NCI-H2196 (cell line): Measurements from ENCODE around the gene VIL1.
A peak's percentile ranks its signal among the peaks of the same experiment; 100 is the strongest.

ENCODE experiments used
- DNase-seq: peaks from one replicate; lab custom pipeline; 2025; ENCODE audit not compliant: unreplicated experiment; lab: John Stamatoyannopoulos, UW

VIL1 gene

DNA sequence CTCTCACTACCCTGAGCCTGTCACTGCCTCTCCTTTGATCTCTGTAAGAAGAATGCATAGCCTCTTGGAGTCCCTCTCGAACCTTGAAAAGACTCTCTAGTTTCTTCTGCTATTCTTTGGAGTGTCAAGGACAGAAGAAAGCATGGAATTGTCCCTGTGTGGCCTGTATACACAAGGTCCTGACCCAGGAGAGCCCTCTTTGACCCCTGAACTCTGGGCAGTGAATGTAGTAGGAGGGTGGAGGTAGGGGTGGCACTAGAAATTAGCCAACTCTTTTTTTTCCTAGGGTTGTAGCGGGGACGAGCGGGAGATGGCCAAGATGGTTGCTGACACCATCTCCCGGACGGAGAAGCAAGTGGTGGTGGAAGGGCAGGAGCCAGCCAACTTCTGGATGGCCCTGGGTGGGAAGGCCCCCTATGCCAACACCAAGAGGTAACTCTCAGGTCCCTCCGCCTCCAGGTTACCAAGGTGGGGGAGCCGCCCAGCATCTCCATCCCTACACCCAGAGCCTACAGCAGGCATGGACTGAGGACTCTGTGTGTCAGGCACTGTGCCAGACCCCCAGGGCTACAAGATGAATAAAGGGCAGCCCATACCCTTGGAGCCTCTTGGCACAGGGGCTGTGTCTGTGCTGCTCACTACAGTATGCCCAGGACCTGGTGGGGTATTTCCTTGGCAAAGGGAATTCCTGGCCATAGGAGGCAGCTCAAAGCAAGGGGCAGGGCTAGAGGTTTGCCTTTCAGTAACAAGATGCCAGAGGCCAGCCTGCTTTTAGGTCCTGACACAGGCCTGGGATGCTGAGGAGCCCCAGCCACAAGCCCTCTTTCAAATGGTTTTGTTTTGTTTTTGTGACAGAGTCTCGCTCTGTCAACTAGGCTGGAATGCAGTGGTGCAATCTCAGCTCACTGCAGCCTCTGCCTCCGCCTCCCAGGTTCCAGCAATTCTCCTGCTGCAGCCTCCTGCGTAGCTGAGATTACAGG lies 16.4 kb downstream of the VIL1 start:
- no peak for DNase-seq

DNA sequence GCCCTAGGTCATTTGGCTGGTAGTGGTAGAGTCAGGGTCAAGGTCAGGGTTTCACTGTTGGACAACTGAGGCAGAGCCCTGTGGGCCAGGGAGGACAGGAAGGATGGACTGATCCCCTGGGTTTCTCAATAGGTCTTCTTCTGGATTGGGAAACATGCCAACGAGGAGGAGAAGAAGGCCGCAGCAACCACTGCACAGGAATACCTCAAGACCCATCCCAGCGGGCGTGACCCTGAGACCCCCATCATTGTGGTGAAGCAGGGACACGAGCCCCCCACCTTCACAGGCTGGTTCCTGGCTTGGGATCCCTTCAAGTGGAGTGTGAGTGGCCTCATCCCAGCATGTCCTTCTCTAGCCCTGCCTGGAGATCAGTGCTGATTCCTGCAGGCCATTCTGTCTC lies 18.1 kb downstream of the VIL1 start:
- DNase-seq = no peak

DNA sequence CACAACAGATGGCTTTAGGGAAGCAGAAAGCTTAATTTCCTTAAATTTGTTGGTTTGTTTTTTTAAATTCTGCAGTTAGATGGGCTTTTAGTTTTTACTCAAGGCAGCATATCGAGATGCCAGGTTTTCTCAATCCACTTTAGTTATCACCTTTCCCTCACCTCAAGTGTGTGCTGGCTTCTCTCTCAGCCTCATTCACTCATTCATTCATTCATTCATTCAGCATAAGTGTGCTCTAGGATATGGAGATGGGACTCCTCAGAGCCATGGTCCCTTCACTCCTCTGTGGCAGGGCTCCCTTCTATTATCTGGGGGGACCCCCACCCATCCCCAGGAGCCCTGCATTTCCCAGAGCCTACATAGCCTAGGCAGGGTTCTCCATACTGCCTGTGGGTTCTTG lies 19.0 kb downstream of the VIL1 start:
- no peak for DNase-seq

DNA sequence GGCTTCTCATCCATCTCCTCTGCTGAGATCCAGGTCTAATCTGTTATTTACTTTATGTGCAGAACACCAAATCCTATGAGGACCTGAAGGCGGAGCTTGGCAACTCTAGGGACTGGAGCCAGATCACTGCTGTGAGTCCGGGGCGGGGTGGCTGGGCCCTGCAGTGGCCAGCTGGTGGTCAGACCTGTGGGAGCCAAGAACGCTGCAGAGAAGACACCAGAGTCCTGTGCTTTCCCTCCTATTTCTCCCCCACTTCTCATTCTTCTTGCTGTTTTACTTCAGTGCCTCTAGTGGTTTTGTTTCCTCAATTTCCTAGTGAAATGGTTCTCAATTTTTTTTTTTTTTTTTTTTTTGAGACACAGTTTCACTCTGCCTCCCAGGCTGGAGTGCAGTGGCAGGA lies 19.7 kb downstream of the VIL1 start:
- no peak for DNase-seq

DNA sequence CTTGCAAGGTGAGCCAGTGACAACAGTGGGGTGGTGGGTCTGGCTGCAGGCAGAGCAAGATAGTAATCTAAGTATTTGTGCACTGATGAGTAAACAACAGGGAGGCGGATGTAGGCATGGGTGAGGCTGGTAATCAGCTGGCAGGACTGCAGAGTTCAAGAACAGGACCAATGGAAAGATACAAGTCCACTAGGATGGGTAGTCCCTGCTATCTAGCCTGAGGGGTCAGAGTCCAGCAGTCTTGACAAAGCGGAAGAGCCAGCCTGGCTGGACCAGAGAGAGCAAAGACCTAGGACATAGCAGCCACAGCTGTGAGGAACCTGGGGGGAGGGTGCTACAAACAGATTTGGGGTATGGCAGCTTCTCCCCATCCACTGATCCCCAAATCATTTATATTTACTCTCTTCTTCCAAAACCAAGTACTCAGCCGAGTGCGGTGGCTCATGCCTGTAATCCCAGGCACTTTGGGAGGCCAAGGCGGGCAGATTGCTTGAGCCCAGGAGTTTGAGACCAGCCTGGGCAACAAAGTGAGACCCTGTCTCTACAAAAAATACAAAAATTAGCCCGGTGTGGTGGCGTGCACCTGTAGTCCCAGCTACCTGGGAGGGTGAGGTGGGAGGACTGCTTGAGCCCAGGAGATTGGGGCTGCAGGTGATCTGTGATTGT lies 25.9 kb downstream of the VIL1 start:
- DNase-seq = no peak

DNA sequence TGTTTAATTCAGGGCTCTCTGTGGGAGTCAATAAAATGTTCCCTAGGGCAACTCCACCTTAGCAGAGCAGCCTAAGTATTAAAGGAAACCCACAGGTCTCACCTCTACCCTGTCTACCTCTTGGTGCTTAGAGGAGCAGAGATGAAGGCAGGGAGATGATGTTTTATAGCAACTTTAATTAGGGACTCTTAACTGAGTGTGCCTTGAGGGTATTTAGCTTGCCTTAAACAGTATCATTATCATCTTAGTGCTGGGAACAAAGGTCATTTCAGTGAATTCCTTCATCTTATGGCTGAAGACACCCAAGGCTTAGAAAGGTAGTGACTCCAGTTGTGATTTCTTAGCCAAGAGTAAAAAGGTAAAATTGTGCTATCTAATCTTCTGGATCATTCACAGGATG lies 26.7 kb downstream of the VIL1 start:
- DNase-seq = no peak

DNA sequence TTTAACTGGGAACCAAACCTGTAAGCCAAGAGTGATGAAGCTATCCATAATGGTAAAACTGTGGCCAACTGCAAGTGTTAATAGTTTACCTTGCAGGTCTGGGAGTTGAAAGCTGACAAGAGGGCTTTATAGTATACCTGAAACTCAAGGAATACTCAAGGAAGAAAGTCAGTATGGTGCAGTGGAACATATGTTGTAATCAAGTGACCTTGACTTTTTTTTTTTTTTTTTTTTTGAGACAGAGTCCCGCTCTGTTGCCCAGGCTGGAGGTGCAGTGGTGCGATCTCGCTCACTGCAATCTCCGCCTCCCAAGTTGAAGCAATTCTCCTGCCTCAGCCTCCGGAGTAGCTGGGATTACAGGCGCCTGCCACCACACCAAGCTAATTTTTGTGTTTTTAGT lies 27.6 kb downstream of the VIL1 start:
- no peak for DNase-seq

DNA sequence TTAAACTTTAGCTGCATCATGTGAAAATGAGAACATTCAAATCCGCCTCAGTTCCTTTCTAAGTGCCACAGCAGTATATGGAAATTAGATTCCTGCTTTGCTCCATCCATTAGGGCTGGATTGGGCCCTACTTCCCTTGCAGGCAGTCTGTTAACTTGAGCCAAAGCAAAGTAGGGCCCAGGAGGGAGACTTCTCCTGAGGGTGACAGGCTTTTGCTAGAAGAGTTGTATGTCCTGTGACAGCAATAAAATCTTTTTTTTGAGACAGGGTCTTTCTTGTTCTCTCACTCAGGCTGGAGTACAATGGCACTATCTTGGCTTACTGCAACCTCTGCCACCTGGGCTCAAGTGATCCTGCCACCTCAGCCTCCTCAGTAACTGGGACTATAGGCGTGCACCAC lies 28.1 kb downstream of the VIL1 start:
- no peak for DNase-seq

DNA sequence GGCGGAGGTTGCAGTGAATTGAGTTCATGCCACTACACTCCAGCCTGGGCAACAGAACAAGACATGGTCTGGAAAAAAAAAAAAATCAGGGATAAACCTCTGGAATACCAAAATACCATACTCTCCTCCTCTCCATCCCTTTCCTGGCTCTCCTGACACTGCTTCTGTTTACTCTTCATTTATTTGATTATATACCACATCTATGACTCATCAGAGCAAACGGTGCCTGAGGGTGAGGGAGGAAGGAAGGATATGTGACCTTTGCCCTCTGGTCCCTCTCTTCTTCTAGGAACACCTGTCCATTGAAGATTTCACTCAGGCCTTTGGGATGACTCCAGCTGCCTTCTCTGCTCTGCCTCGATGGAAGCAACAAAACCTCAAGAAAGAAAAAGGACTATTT lies 30.0 kb downstream of the VIL1 start:
- peak; percentile 34 for DNase-seq

DNA sequence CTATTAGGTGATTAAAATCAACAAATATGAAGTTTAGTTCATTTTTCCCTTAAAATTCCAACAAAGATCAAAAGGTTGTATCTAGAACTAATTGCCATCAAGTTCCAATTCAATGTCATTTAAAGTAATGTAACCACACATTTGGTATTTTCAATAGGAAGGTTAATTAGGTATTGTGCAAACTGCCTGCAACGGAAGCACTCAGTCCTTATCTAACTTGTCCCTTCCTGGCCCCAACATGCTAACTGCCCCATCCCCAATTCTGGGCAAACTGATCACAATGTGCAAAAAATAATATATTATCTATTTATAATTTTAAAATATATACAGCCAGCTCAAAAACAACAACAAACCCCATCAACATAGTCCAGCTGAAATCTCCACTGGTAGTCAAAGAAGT lies 33.2 kb downstream of the VIL1 start:
- DNase-seq = no peak

DNA sequence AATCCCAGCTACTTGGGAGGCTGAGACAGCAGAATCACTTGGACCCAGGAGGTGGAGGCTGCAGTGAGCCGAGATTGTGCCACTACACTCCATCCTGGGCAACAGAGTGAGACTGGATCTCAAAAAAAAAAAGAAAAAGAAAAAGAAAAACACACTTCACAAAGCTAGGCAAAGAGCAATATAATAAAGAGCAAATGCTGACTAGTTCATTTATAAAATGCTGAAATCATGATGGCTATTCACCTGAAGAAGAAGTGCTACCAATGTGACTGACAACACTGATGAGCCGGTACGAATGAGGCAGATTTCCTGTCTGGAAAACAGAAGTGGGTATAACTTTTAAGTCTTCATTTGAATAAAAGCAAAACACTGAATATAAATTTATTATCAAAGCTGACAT lies 37.9 kb downstream of the VIL1 start:
- no peak for DNase-seq

DNA sequence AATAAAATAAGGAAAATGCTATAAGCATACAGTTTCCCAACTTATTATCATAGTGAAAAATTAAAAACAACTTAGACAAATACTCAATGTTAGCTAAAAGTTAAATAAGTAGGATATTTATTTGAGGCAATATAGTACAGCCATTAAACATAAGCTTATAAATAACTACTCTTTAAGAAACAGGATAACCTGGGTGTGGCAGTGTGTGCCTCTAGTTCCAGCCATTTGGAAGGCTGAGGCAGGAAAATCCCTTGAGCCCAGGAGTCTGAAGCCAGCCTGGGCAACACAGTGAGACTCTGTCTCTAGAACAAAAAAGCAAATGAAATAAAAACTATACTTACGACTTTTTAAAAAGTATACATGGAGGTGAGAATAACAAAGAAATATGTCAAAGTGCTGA lies 39.7 kb downstream of the VIL1 start:
- no peak for DNase-seq

DNA sequence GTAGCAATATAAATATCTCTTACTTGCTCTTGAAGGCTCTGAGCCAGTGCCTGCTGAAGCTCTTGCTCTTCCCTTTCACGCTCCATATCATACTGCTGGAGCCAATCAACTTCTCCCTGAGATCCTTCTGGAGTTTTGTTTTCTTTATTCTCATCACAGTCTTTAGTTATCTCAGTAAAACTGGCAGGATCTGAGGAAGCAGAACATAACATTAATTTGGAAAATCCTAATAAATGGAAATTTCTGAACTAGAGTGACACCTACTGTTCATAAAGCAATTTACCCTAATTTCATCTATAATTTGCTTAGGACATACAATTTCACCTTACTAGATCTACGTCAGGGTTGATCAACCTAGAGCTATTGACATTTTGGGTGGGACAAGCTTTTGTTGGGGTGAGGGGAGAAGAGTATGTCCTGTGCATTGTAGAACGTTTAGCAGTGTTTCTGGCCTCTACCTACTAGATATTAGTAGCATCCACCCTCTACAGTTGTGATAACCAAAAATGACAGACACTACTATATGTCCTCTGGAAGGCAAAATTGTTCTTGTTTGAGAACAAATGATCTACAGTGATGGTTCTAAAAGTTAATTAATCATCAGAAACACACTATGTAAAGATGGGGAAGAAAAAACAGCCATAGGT lies 47.2 kb downstream of the VIL1 start:
- peak; percentile 18 for DNase-seq

DNA sequence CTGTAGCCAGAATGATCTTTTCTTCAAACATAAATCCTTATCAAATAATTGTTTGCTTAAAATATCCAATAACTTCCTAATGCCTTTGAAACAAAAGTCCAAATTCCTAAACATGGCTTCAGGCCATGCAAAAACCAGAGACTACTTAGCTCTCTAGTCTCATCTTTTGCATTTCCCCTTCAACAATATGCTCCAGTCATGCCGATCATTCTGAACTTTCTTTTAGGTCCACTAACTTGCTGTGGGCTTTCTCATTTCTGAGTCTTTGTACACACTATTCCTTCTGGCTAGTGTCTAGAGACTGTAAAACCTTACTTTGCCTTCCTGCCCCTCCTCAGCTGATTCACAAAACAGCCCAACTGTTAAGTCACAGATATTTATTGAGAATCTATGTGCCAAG lies 51.5 kb downstream of the VIL1 start:
- DNase-seq = no peak

DNA sequence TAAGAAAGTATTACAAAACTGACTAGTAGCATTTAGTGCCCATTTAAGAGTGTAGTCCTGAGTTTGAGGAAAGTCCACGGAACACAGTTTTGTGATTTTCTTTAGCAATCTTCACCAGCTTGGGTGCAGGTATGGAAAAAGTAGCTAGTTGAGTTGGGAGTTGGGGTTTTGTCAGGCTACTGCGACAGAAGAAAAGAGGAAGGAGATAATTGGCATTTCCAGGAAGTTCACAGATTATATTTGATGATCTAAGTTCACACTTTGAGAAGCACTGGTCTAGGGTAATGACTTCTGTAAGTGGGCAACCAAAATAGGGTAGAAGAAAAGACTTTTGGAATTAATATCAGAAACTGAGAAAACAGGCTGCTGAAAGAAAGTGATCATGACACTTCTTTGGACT lies 52.1 kb downstream of the VIL1 start:
- no peak for DNase-seq

DNA sequence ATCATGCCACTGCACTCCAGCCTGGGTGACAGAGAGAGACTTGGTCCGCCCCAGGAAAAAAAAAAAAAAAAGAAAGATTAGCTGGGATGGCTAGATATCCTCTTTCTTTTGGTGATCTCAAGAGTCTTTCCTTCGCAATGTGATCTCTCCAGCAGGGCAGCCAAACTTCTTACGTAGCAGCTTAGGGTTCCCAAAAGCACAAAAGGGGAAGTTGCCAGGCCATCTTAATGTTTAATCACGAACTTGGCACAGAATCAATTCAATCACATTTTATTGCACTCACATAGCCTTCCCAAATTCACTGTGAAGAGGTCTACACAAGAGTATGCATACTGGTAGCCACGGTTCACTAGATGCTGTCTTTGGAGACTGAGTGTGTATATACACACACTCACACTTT lies 53.1 kb downstream of the VIL1 start:
- DNase-seq = no peak

DNA sequence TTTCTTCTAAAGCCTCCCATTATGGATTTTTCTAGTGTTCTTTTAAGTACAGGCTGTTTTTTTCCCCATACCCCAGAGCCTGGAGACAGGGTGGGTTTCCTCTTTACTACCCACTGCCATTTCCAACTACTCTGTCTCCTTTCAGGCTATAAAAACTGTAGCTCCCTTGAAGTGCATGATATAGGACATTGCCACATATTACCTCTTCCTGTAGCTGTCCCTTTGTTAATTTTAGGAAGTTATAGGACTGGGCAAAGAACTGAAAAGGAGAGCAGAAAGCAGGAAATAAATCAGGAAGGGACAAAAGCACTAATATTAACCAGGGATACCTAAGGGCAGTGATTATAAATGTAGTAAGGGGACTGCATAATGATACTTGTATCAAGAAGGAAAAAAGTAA lies 54.1 kb downstream of the VIL1 start:
- no peak for DNase-seq

DNA sequence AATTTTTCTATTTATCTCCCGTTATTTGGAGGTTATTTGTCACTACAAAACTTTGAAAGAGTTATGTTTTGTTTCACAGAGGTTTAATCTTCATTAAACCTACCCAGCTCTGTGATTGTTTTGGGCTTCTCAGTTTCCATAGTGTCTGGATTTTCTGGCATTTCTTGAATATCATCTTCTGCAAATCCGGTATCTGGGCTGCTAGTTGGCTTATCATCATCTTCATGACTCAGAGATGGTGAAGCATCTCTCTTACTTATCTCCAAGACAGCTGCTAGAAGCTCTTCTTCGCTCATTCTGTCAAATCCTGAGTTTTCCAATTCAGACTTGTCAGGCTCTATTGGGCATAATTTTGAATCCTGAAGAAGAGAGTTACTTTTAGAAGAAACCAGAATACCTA lies 55.6 kb downstream of the VIL1 start:
- no peak for DNase-seq

DNA sequence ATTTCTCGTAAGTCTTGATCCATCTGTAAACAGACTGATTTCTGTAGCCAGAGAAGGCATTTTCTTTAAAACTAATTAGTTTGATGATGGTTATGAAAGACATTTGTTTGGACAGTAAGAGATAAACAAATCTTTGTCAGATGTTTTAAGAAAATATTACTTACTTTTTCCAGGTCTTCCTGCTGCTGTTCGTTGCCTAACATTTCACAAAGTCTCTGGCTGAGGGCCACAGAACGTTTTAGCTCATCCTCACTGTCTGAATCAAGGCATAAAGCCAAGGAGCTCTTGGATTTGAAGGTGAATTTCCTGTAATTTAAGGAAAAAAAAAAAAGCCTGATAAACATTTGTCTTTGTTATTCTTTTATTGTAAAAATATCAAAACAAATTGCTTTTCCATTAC lies 57.8 kb downstream of the VIL1 start:
- DNase-seq = no peak

DNA sequence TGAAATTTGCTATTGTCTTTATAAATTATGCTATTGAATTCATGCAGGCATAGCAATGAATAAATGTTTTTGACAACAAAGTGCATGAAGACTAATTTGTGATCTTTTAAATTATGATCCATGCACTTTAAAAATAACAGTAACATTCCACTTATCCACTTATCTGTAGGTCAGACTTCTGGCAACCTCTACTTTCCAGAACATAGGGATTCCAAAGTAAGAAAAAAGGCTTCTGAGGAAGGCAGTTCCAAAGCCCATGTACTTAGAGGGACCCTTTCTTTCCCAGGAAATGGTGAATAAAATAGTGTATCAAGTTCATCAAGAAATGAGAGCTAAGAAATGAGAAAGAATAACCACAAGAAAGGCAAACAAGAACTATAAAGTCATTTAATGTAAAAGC lies 58.3 kb downstream of the VIL1 start:
- no peak for DNase-seq

DNA sequence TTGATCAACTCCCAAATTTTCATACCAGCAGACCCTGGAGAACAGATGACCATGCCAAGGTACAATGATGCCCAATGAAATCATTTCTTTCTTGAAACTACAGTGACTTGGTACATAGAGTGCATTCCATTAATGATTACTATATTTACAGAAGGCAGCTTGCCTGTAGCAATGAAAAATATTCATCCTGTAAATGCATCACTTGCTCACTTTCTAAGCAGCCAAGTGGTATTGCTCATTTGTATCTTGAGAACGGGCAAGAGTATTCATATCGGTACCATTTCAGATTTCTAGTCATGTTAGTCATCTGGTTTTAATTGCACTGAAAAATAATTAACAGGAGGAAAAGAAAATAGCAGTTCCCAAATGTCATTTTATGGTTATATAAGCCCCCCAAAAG lies 59.6 kb downstream of the VIL1 start:
- no peak for DNase-seq

DNA sequence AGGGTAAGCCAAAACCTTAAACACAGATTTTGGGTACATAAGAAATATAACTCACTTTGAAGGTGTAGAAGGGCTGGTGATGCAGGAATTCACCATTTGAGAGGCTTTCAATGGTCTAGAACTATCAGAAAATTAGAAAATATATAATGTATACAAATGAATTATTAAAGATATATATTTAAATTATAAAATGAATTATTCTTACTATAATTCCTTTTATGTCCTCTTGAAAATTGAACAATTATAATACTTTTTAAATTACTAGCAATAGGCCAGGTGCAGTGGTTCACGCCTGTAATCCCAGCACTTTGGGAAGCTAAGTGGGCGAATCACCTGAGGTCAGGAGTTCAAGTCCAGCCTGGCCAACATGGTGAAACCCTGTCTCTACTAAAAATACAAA lies 60.7 kb downstream of the VIL1 start:
- DNase-seq = no peak
